ENCODE data around the gene MEGF11.

The MEGF11 gene

GRCh38 chr15:66089509-66089908 lies 164.0 kb downstream of the MEGF11 start:
- DNase-seq (ENCODE audit: low read depth), result no peak

- no peak for DNase-seq (ENCODE audit: low read depth)
These were observed 164.5 kb downstream of the MEGF11 start for GRCh38 chr15:66089049-66089448.

- DNase-seq (ENCODE audit: low read depth), result no peak
These were observed 168.4 kb downstream of the MEGF11 start for GRCh38 chr15:66085128-66085527.

DNA sequence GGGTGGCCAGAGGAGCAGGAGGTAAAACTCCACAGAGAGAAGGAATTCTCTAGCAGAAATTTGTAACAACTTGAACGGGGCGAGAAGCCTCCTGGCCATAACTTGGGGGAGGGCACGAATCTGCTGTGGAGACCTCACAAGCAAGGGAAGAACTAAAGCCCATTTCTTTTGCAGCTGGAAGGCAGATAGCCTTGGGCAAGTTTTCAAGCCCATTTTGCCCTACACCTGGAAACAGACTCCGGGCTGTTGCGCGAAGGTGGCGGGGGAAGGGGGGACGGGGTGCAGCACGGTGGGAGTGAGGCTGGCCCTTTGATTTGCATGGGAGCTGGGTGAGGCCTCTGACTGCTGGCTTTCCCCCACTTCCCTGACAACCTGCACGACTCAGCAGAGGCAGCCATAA lies 168.8 kb downstream of the MEGF11 start:
- DNase-seq (ENCODE audit: low read depth), result no peak

DNA sequence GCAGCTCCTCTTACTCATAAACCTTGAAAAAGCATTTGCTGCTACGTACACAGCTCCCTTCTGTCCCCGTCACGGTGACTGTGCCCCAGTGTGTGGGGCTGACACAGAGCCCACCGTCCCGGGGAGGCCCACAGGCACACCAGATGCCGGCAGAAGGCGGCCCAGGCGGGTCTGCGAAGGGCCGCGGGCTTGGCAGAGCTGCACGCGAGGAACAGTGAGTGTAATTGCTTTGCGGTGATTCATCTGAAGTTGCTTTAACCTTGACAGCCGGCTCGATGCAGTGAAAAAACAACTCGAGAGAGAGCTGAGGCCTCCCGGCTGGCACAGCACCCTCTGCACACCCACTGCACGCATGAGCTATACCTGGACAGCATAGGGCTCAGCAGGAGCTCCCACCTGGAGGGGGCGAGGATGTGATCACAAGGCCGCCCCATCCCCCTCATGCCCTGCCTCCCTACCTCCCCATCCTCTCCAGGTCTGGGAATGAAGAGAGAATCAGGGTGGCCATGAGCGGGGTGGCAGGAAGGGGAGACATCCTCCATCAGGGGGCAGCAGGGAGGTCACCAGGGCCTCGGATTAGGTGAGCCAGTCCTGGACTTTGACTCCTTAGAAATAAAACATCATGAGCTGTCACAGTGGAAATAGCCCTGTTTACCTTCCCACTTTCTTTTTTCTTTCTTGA lies 172.7 kb downstream of the MEGF11 start:
- DNase-seq (ENCODE audit: low read depth), result no peak

DNA sequence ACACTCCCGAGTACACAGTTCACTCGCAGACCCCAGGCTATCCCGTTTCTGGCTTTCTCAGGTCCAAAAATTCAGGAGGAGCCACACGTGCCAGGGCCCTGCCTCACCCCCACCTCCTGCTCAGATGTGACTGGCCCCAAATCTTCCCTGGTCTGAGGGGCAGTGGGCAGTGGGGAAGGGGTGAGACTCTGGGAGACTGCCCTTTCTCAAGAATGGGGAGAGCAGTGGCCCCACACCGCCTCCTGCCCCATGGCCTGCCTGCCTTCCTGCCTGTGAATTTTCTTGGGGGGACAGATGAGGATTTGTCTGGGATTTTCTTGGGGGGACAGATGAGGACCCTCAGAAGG lies 174.6 kb downstream of the MEGF11 start:
- DNase-seq (ENCODE audit: low read depth), result no peak

DNA sequence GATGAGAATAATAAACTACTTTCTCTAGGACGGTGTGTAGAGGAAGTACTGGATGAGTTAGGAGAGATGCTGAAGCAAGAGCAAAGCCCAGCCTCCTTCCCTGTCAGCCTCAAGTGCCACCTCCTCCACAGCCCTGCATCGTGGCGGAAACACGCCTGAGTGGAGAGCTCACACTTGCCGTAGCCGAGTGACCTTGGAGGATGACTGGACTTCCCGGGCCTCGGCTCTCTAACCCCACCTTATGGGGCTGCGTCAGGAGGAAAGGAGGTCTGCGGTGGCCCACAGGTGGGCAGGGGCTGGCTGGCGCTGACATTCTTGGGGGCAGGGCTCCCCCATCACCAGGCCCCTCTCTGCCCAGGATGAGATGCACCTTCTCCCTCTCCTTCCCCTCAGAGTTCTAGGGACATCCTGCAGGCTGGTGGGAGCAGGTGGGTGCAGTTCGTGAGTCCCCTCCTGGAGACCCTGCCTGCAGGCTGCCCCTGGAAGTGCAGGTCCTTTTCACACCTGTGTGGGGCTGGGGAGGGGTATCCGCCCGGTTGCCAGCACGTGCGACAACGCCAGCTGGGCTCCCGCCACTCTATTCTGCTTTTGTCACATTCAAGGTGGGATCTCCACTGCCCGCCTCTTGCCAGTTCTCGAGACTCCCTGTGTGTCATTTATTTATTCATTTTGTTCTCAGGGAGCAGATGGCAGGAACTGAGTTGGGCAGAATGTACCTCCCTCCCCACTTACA lies 175.2 kb downstream of the MEGF11 start:
- DNase-seq (ENCODE audit: low read depth), result no peak

DNA sequence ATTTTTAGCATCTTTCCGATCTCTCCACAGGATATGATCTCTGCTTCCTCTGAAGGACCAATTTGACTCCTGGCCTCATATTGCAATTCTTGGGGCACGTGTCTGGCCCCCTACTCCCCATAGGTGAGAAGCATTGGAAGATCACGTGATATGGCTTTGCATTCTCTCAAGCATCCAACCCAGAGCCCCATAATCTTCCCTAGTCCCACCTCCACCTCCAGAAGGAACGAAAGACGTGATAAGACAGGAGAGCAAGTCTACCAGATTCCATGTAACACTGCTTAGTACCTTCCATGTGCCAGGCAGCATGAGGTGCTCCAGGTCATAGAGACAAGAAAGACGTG lies 176.3 kb downstream of the MEGF11 start:
- DNase-seq (ENCODE audit: low read depth), result no peak

DNA sequence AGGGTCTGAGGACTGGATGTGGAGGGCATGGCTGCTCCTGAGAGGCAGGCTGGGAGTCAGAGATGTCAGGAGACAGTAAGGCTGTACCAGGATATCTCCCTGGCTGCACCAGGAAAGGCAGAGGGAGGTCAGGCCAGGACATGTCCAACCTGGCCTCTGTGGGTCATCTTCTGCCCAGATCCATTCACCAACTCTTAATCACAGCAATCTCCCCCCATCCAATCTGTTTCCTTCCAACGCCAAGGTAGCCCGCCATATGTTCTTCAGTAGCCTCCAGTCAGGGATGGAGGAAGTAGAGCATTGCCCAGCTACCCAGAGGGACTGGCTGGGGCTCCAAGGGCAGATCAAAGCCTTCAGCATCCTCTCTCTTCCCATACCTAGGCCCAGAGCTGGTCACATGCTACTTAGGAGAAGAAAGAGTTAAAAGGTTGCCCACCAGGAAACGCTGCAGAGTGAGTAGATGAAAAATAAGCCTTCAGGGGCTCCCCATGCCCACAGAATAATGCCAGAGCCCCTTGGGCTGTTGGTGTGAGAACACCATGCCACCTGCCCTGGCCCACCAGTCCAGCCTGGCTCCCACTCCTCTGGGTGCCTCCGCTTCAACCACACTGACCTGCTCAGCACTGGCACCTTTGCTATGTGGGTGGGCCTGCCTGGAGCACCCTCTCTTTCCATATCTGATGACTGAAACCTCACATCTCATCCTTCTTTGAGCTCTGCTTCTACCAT lies 176.8 kb downstream of the MEGF11 start:
- no peak for DNase-seq (ENCODE audit: low read depth)

DNA sequence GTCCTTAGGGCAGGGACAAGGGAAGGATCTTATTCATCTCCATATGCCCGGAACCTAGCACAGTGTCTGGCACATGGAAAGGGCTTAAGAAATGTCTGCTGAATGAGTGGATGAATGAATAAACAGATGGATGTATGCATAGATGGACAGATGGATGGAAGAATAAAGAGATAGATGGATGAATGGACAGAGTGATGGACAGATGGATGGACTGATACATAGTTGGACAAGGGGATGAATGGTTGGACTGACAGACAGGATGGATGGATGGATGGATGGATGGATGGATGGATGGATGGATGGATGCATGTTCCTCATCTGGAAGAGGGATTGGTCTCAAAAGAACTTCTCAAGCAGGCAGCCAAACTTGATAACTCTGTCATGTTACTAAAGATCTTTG lies 177.6 kb downstream of the MEGF11 start:
- DNase-seq (ENCODE audit: low read depth), result no peak

- DNase-seq (ENCODE audit: low read depth), result no peak
These were observed 180.8 kb downstream of the MEGF11 start for GRCh38 chr15:66072616-66073361.

DNA sequence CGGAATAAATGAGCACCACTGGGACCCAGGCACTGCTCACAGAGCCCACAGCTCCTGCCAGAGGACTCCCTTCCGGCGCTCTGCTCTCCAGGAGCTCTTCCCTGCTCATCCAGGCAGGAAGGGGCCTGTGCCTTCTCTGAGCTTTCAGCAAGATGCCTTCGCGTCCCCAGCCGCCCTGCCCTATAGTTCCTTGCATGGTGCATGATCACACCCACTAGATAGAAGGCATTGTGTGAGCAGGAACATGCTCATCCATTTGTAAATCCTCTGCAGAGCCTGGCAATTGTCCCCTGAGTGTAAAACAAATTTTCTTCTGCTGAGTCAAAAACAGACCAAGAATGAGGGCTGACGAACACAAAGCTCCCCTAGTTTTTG lies 181.6 kb downstream of the MEGF11 start:
- no peak for DNase-seq (ENCODE audit: low read depth)

DNA sequence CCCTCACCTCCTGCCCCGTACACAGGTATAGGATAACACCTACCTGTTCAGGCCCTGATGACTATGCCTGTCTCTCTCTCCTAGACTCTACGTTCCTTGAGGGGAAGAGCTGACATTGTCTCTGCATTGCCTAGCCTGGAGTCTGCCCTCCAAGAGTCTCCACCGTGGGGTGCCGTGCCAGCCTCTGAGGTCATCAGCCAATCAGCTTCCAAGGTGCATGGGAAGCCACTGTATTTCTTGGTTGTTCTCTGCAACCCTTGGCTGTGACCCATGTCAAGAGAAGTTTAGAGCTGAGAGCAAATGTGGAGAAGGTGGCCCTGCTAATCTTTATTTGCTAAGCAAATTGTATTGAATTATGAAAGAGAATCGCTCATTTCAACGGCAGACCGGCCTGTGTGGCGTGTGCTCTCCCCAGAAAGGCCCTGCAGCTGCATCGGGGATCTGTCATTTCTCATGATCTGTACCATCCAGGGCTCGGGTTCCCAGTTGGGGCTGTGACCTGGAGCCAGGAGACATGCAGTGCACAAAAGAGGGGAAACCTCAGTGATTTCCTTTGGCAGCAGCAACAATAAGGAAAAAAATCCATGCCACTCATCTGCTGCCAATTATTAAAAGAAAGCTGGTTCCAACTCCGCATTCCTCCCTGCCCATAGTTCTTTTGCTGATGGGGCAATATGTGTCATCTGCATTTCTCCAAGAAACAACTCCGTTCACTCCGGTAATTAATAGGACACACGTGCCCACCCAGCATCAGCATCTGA lies 182.2 kb downstream of the MEGF11 start:
- DNase-seq (ENCODE audit: low read depth), result no peak

DNA sequence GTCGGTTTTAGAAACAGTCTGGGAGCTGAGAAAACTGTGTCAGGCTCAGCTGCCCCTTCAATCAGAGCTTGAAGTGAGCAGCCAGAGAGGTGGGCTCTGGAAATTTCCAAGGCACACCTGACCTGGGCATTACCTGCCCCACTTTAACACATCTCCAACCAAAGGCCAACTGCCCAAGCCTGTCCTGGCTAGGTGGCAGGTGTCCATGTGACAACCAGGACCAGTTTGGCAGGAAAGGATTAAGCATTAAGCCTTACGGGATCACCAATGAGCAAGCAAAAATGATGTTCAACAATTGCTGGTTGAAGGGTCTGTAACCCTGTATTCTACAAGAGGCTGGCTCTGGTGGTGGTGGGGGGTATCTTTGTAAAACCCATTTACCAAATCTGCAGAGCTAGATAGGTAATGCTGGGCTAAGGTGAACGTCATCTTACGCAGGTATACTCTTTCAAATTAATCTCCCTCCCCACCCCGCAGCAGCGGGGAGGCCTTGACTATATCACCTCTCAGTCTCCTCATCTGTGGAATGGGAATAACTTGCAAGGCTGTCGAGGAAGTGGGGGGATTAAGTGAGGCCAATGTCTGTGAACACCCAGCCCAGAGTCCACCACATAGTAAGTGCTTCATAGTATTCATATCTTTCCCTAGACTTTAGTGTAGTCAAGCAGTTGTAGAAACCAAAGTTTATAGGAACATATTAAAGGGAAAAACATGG lies 183.2 kb downstream of the MEGF11 start:
- no peak for DNase-seq (ENCODE audit: low read depth)

- DNase-seq (ENCODE audit: low read depth), result no peak
These were observed 183.8 kb downstream of the MEGF11 start for GRCh38 chr15:66069751-66070150.

DNA sequence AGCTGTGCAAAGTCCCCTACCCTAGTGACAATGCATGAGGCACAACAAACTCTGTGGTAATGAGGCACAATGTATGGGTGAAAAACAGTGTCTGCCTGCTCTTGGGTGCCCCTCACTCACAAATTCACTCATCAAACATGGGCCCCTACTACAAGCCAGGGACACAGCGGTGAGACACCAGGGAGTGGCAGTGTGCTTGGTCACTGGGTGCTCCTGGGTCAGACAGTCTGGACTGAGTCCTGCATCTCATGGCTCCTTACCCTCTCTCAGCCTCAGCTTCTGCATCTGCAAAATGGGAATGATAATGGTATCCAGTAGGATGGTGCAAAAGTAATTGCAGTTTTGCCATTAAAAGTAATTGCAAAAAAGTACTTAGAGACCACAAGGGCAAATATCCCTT lies 184.7 kb downstream of the MEGF11 start:
- no peak for DNase-seq (ENCODE audit: low read depth)

DNA sequence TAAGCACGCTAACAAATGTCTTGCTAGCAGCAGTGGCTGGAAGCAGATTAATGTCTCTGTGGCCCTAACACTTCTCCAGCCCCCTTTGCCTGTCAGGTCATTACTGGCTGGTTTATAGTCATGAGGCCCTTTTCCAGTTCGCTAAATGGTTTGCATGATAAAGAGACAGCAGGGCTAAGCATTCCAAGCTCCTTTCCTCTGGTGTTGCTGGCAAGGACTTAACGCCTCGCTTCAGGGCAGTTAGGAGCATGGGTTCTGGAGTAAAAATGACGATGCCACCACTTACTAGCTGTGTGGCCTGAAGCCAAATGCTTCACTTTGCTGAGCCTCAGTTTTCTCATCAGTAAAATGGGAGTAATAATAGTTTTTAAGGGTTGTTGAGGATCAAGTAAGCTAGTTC lies 185.9 kb downstream of the MEGF11 start:
- DNase-seq (ENCODE audit: low read depth), result no peak

GRCh38 chr15:66066481-66066880 lies 187.1 kb downstream of the MEGF11 start:
- no peak for DNase-seq (ENCODE audit: low read depth)

GRCh38 chr15:66066005-66066404 lies 187.5 kb downstream of the MEGF11 start:
- no peak for DNase-seq (ENCODE audit: low read depth)

DNA sequence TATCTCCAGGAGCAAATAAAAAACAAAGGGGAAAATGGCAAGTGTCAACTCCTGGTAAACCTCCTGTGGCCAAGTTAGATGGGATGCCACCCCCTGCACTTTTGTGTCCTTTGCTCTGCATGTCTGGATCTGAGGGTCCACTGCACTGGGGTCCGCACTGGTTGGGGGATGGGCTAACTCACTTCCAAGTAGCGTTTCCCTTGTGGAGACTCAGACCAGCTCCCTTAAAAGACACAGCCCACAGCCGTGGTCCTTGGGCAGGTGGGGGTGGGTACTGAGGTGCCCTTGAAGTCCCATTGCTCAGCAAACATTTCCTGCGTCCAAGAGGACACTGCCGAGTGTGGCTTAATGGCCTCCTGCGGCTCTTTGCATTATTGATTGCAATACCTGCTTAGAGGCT lies 188.2 kb downstream of the MEGF11 start:
- no peak for DNase-seq (ENCODE audit: low read depth)

DNA sequence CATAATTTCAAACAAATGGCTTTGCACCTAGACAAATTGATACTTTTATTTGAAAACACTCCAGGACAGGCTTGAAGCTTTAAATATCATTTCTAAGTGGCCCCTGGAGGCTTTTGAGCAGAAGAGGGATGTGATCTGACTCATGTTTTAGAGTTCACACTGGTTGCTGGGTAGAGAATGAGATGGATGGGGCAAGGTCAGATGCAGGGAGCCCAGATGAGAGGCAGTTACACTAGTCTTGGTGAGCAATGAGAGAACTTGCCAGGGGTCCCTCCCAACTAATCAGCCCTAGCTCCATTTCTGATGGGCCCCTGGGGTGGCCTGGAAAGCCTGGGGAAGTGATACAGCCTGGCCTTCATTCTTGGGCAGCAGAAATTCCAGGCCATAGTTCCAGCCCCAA lies 190.4 kb downstream of the MEGF11 start:
- DNase-seq (ENCODE audit: low read depth), result no peak

Measured in T-helper 22 cell (primary cell).